GM19023 (cell line): ENCODE measurements around the gene NCOA6.
"Not testable (repeated sequence)": the region's sequence is repeated elsewhere in the genome, so short reads cannot be mapped to it uniquely, and the experiment has no call there.

ENCODE experiments used
- ATAC-seq: cut with Tn5 transposase; IDR thresholded peaks from one replicate; pipeline ENCODE4 v1.9.1; 2021; ENCODE audit warnings: mild to moderate bottlenecking, moderate library complexity; ENCODE audit not compliant: unreplicated experiment

NCOA6 gene

DNA sequence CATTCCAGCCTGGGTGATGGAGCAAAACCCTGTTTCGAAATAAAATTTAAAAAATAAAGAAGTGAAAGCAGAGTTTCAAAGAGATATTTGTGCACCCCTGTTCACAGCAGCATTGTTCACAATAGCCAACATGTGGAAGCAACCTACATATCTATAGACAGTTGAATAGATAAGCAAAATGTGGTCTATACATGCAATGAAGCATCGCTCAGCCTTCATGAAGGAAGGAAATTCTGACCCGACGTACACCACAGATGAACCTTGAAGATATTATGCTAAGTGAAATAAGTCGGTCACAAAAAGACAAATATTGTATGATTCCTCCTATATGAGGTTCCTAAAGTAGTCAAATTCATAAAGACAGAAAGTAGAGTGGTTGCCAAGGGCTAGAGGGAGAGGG lies 6.5 kb upstream of the NCOA6 start:
- no peak for ATAC-seq

DNA sequence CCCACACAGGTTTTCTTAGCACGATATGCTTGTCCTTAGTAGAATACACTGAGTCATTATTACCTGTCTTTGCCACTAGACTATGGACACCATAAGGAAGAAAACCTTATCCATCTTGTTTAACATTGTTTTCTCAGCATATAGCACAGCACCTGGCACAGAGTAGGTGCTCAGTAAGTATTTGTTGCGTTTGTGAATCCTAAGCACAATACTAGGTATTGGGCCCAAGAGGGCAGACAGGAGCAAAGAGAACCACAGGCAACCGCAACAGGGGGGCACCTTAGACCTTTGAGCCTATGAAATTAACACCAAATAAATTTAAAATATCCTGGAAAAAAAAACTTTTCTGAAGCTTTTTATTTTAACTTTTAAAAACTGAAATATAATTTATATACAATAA lies 3.7 kb upstream of the NCOA6 start:
- no peak for ATAC-seq

DNA sequence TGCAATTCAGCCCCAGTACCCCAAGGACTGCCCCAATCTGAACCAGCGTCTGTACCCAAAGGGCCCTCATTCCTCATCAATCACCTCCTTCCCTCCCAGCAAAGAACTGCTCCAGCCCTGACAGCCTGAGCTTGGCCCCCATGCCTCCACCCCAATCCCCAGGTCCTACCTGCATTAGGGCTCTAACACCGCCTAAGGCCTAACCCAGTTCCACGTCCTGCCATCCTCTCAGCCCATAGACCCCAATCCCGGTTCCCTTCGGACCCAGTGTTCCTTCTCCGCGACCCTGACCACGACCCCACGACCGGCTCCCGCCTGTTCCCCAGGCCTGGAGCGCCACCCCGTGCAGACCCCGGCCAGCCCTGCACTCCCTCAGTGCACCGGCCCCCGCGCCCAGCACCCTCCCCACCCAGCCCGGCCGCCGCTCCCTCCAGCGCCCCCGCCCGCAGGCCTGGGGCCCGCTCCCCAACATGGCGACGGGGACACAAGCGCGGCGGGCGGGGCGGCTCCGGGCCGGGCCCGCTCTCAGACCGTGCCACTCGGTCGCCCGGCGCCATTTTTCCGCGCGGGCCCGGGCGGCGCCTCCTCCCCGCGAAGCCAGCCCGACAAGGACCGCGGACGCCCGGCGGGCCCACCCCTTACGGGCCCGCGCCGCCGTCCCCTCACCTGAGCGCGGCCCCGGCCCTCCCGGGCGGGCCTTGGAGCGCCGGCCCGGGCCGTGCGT lies 483 bp downstream of the NCOA6 start:
- peak; percentile 75 for ATAC-seq

DNA sequence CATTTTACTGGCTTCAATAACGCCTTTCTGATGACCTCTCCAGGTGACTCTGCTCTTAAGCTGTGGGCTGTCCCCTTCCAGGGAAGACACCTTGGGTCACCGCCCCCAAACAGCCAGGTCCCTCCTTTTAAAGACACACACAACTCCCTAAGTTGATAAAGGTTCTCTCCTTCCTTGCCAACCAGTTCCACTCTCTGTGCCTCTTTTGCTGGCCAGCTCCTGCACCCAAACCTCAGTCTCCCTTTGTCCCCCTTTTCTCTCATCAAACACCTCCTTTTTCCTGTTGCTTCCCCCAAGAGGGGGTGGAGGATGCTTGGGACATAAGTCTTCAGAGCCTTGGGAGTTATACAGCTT lies 1.0 kb downstream of the NCOA6 start:
- ATAC-seq: no peak

DNA sequence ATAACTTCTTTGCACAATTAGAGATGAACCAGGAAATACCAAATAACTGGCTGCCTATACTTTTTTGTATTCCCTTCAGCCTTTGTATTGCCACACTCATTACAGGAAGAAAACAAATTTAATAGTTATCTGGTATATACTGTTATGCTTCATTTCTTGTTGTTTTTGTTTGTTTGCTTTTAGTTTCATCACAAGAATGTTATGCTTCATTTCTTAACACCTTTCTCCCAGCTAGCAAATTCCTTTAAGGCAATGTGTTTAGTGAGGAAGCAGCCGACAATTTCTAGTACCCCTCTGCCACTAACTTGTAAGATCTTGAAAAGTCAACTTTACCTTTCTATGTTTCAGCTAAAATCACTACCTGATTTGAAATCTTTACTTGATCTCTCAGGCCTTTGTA lies 1.4 kb downstream of the NCOA6 start:
- ATAC-seq: no peak

GRCh38 chr20:34820805-34821578 lies 4.5 kb downstream of the NCOA6 start:
- no peak for ATAC-seq

DNA sequence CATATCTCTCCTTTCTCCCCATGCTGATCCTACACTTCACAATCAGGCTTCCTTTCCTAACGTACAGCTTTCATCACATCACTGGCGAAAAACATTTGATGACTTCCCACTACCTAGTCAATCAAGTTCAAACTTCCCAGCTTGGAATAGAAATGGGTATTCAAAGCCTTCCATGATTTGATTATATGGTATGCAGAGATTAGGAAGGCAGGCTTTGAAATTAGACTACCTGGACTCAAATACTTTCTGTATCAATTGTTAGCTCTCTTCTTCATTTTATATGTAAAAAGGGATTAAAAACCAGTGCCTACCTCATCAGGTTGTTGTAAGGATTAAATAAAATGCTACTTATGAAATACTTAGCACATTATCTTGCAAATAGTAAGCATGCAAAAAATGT lies 7.7 kb downstream of the NCOA6 start:
- ATAC-seq: no peak

DNA sequence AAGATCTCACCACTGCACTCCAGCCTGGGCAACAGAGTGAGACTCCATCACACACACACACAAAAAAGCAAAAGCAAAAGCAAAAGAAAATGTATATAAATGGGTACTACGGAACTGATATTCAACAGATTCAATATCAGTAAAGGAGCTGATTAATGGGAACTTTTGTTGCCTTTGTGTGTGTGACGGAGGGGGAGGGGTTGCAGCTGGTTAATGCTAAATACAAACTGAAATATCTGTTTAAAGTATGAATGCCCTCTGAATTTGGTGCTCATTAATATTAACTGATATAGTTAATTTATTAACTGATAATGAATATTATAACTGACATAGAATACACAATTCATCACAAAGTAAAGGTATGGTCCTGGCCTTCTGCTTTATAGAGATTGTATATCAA lies 8.4 kb downstream of the NCOA6 start:
- no peak for ATAC-seq

DNA sequence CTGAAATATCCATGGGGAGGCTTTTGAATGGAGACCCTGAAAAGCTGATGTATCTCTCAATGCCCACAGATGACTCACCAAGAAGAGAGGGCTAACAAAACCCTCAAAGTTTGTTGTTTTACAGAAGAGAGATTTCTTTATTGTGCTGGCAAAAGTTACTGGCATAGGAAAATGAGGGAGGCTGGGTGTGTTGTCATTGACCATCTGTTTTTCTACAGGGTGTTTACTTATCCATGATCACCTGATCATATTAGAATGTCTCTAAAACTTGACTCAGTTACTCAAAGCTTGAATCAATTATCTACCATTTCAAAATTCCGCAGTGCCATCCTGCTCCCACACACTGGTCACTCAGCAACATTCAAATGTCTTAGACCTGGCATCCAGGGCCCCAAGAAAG lies 9.8 kb downstream of the NCOA6 start:
- ATAC-seq: no peak

DNA sequence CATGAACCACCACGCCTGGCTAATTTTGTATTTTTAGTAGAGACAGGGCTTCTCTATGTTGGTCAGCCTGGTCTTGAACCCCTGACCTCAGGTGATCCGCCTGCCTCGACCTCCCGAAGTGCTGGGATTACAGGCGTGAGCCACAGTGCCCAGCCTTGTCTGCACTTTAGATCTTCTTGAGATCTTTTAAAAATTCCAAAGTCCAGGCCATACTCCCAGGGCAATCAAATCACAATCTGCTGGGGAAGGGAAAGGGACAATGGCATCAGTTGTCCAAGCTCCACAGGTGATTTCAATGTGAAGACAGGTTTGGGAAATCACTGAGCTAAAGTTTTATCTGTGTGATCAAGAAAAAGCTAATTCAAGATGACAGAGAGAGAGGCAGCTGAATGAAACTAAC lies 16.9 kb downstream of the NCOA6 start:
- no peak for ATAC-seq

DNA sequence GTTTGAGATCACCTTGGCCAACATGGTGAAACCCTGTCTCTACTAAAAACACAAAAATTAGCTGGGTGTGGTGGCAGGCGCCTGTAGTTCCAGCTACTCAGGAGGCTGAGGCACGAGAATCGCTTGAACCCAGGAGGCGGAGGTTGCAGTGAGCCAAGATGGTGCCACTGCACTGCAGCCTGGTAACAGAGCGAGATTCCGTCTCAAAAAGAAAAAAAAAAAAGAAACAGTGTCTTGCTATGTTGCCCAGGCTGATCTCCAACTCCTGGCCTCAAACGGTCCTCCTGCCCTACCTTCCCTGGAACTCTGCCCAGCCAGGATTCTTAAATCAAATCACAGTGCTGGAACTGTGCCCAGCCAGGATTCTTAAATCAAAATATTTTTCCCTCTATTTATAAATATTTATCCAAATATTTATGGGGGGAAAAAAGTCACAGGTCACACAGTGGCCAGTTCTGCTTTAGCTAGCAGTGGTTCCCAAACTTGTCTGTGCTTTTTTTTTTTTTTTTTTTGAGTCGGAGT lies 17.4 kb downstream of the NCOA6 start:
- ATAC-seq: not testable (repeated sequence)

- ATAC-seq: no peak
These were observed 19.2 kb downstream of the NCOA6 start for GRCh38 chr20:34806255-34806654.

- ATAC-seq: no peak
These were observed 26.6 kb downstream of the NCOA6 start for GRCh38 chr20:34798871-34799270.

DNA sequence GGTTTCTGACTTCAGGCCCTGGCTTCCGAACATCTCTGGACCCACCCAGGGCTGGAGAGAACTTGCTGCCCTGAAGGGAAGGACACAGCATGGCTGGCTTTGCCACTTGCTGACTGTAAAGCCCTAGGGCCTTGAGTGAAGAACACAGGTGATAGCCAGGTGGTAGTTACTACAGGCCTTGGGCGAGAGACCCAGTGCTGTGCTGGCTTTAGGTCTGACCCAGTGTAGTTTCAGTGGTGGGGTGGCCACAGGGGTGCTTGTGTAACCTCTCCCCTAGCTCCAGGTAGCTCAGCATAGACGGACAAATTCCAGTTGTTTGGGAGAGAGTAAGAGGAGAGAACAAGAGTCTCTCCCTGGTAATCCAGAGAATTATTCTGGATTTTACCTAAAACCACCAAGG lies 27.1 kb downstream of the NCOA6 start:
- ATAC-seq: no peak

- no peak for ATAC-seq
These were observed 28.1 kb downstream of the NCOA6 start for GRCh38 chr20:34797012-34797995.

DNA sequence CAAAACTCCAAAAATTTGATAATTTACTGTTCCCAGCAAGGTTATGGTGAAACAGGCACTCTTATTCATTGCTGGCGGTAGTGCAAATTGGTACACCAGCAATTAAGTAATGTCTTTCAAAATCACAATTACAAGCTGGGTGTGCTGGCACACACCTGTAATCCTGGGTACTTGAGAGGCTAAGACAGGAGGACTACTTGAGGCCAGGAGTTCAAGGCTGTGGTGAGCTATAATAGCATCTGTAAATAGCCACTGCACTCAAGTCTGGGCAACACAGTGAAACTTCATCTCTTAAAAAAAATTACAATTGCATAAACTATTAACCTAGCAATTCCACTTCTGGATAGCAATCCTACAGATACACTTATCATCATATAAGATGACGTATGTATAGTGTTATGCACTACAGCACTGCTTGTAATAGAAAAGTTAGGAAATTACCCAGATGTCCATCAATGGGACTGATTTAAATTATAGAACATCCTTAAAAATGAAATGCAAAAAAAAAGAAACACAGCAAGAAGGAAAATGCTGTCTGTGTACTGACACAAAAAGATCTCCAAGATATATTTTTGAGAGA lies 31.4 kb downstream of the NCOA6 start:
- ATAC-seq: no peak

DNA sequence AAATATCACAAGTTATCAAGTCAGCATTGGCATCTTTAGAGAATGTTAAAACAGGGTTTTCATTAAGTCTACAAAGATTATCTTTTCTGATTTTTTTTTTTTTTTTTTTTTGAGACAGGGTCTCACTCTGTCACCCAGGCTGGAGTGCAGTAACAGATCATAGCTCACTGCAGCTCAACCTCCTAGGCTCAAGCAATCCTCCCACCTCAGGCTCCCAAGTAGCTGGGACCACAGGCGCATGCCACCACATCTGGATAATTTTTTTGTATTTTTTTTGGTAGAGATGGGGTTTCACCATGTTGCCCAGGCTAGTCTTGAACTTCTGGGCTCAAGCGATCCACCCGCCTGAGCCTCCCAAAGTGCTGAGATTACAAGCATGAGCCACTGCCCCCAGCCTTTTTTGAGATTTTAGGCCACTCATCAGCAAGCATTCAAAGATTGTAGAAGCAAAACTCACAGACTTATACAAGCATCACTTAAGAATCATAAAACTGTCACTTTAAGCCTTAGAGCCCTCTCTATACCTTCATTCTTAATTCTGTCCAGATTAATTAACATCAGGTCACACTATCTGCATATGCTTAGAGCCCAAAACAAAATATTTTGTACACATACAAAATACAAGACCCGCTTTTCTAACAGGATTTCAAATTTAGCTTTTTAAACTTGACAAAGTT lies 32.6 kb downstream of the NCOA6 start:
- no peak for ATAC-seq

DNA sequence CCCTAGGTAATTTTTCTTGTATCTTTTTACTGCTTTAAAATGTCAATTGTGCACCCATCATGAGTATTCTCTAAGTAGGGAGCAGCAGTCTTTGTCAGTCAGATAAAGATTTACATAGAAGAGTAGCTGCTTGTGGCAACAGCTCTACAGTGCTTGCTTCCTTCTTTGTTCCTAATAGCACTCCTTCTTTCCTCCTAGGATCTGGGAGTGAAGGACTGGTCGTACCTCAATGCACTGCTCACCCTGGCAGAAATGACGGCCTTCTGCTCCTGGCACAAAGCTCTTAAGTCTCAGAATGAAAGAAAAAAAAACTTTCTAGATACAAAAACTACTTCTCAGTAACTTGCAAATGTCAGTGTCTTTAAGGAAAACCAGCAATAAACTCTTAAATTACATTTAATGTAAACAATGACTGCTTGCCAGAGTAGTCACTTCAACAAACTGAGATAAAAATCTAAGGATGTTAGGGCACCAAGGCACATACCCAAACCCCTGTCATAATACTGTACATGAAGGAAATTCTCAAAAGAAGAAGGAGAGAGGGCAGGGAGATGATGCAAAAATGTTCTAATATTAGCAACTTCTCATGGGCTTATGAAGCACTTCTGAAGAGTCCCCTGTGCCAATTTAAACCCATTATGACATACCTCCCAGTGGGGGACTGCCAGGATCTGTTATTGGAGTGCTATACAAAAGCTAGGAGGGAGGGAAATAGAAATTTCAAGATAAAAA lies 34.0 kb downstream of the NCOA6 start:
- no peak for ATAC-seq

DNA sequence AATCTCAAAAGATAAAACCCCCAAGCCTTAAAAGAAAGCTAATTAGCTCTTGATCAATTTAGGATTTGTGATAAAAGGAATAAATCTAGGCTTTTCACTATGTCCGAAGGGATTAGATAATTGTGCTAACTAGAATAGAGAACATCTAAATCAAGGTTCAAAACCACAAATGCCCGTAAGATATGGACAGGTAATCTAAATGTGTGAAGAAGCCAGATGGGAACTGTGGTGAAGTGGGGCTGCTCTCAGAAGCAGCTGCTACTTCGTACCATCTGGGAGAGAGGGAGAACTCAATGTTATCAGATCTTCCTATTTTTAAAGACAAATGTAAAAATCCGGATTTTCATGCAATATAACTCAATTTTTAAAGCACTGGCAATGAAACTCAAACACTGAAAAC lies 44.2 kb downstream of the NCOA6 start:
- no peak for ATAC-seq

- ATAC-seq: not testable (repeated sequence)
These were observed 45.2 kb downstream of the NCOA6 start for GRCh38 chr20:34780291-34780690.
